Activated B cell treated with CpG ODN at 0.5 μM for 24 hours (primary cell): ENCODE measurements around the gene PRKN. TPM values are rescaled to one million over a fixed set of nuclear protein-coding genes. Genes with fewer than 3 reads are reported as not detected.

Experiments
- ATAC-seq: fragments of 200-7000 bp; cut with Tn5 transposase; one replicate; pipeline ENCODE4 v1.10.0; 2021; ENCODE audit warnings: low read depth, mild to moderate bottlenecking, moderate library complexity
- CTCF ChIA-PET: fragments of 350-600 bp; sonication (Branson Sonifier 250); formaldehyde crosslinking; loops from one replicate; lab custom pipeline; 2021; ENCODE audit warnings: antibody characterized with exemption; lab: Charles Lee
- POLR2A ChIA-PET: fragments of 350-600 bp; sonication (Branson Sonifier 250); formaldehyde crosslinking; loops from one replicate; lab custom pipeline; 2021; ENCODE audit warnings: antibody characterized with exemption; lab: Charles Lee
- DNase-seq: peaks from one replicate; pipeline ENCODE4 v3.0.0; 2022
- H3K27ac Mint-ChIP-seq: one replicate; pipeline ENCODE4 v1.8.0; 2020; ENCODE audit warnings: mixed read lengths
- H3K27me3 Mint-ChIP-seq: one replicate; pipeline ENCODE4 v1.8.0; 2021; ENCODE audit warnings: mixed read lengths
- H3K36me3 Mint-ChIP-seq: one replicate; pipeline ENCODE4 v1.8.0; 2021; ENCODE audit warnings: low read depth, mixed read lengths
- H3K4me1 Mint-ChIP-seq: one replicate; pipeline ENCODE4 v1.8.0; 2021; ENCODE audit warnings: mixed read lengths
- H3K4me3 Mint-ChIP-seq: one replicate; pipeline ENCODE4 v1.8.0; 2020; ENCODE audit warnings: mild to moderate bottlenecking, mixed read lengths
- H3K9me3 Mint-ChIP-seq: one replicate; pipeline ENCODE4 v1.8.0; 2020; ENCODE audit warnings: mixed read lengths
- CTCF ChIP-seq: fragments of 200-600 bp; IDR thresholded peaks from one replicate; pipeline ENCODE4 v1.8.0; 2022; ENCODE audit warnings: antibody characterized with exemption, mild to moderate bottlenecking
- intact Hi-C: fragments of 100-400 bp; cut with micrococcal nuclease; formaldehyde crosslinking; loops from one replicate; pipeline ENCODE4 v1.15.1; 2024
- total RNA-seq: library from RNA; stranded (reverse); gene quantifications from 2 replicates; pipeline ENCODE4 v1.2.3, GENCODE V29; 2022

PRKN gene
- total RNA-seq, 1 donor from 2014 or later = 2.3 TPM

- ChIA-PET CTCF (no interaction called here), POLR2A (no interaction called here)
- intact Hi-C loops = no loop called here
- Mint-ChIP-seq H3K4me3 (no peak overlapping the region), H3K9me3 (peaks cover 15% of the 10 kb centered on the region), H3K36me3 (no peaks in the 10 kb centered on the region), H3K27ac (no peak overlapping the region), H3K27me3 (no peaks in the 10 kb centered on the region), H3K4me1 (no peaks in the 10 kb centered on the region)
- TF ChIP-seq CTCF = no peak
- ATAC-seq (no peak), DNase-seq (no peak)
Observed at GRCh38 chr6:162443101-162443500, 284.5 kb downstream of the PRKN start.

GRCh38 chr6:162442687-162443086 is 284.9 kb downstream of the PRKN start:
- Mint-ChIP-seq H3K9me3 (peaks cover 17% of the 10 kb centered on the region), H3K4me3 (no peak overlapping the region), H3K27me3 (no peaks in the 10 kb centered on the region), H3K4me1 (no peaks in the 10 kb centered on the region), H3K36me3 (no peaks in the 10 kb centered on the region), H3K27ac (no peak overlapping the region)
- POLR2A ChIA-PET = no interaction called here
- DNase-seq (no peak), ATAC-seq (no peak)
- CTCF ChIA-PET = no interaction called here
- intact Hi-C loops = no loop called here
- no peak for TF ChIP-seq CTCF

- H3K4me3 Mint-ChIP-seq = no peak overlapping the region
- no peaks in the 10 kb centered on the region for H3K4me1 Mint-ChIP-seq
- no peaks in the 10 kb centered on the region for H3K36me3 Mint-ChIP-seq
- peaks cover 17% of the 10 kb centered on the region for H3K9me3 Mint-ChIP-seq
- no peaks in the 10 kb centered on the region for H3K27me3 Mint-ChIP-seq
- no peak overlapping the region for H3K27ac Mint-ChIP-seq
- intact Hi-C loops = no loop called here
- ATAC-seq (no peak), DNase-seq (no peak)
- POLR2A ChIA-PET = no interaction called here
- CTCF ChIA-PET = no interaction called here
- no peak for TF ChIP-seq CTCF
Observed at GRCh38 chr6:162441991-162442390, 285.6 kb downstream of the PRKN start.

- Mint-ChIP-seq H3K9me3 (peaks cover 17% of the 10 kb centered on the region), H3K4me1 (no peaks in the 10 kb centered on the region), H3K27ac (no peak overlapping the region), H3K4me3 (no peak overlapping the region), H3K36me3 (no peaks in the 10 kb centered on the region), H3K27me3 (no peaks in the 10 kb centered on the region)
- CTCF ChIA-PET = no interaction called here
- POLR2A ChIA-PET = no interaction called here
- intact Hi-C loops = no loop called here
- no peak for DNase-seq
- no peak for ATAC-seq
- TF ChIP-seq CTCF = no peak
Observed at GRCh38 chr6:162438980-162439379, 288.6 kb downstream of the PRKN start.

GRCh38 chr6:162435071-162435470 is 292.5 kb downstream of the PRKN start:
- DNase-seq = no peak
- no peaks in the 10 kb centered on the region for H3K4me1 Mint-ChIP-seq
- ChIA-PET POLR2A (no interaction called here), CTCF (no interaction called here)
- no peak overlapping the region for H3K27ac Mint-ChIP-seq
- no peaks in the 10 kb centered on the region for H3K36me3 Mint-ChIP-seq
- H3K4me3 Mint-ChIP-seq = no peak overlapping the region
- TF ChIP-seq CTCF = no peak
- no peaks in the 10 kb centered on the region for H3K27me3 Mint-ChIP-seq
- peaks cover 14% of the 10 kb centered on the region for H3K9me3 Mint-ChIP-seq
- ATAC-seq = no peak
- intact Hi-C loops = no loop called here
